Myocyte (in vitro differentiated cells): ENCODE measurements around the gene NOTCH2NLA. TPM values are rescaled to one million over a fixed set of nuclear protein-coding genes. Genes with fewer than 3 reads are reported as not detected.
"Not testable (repeated sequence)": the region's sequence is repeated elsewhere in the genome, so short reads cannot be mapped to it uniquely, and the experiment has no call there.

Experiments
- DNase-seq: peaks from one replicate; pipeline ENCODE4 v3.0.0-alpha.2; 2012; ENCODE audit warnings: low read depth
- polyA plus RNA-seq: library from polyadenylated mRNA; unstranded; fragments of >200 nt; gene quantifications from one replicate; pipeline ENCODE4 v1.2.1, GENCODE V29; 2012; ENCODE audit warnings: missing spikeins
- total RNA-seq: library from RNA; depleted of rRNA; stranded (reverse); fragments of >200 nt; gene quantifications from 2 replicates; pipeline ENCODE4 v1.2.3, GENCODE V29; 2014

Gene NOTCH2NLA
- 43.2 and 56.2 TPM in 2 replicates for total RNA-seq
- polyA plus RNA-seq, result 28.7 TPM

GRCh38 chr1:146228710-146229477, at the start of gene NOTCH2NLA:
Gene NOTCH2NLA (minus strand): TSS chr1:146229021. CDS start chr1:146189337, 39,684 bp downstream.
- DNase-seq, result not testable (repeated sequence)

GRCh38 chr1:146278346-146278745, 49.5 kb upstream of the NOTCH2NLA start:
- not testable (repeated sequence) for DNase-seq

GRCh38 chr1:146277087-146277486, 48.3 kb upstream of the NOTCH2NLA start:
- DNase-seq, result not testable (repeated sequence)

- DNase-seq, result not testable (repeated sequence)
These were observed 45.3 kb upstream of the NOTCH2NLA start for GRCh38 chr1:146274083-146274482.

GRCh38 chr1:146273194-146273593, 44.4 kb upstream of the NOTCH2NLA start:
- not testable (repeated sequence) for DNase-seq

- DNase-seq, result not testable (repeated sequence)
These were observed 43.9 kb upstream of the NOTCH2NLA start for GRCh38 chr1:146272734-146273133.

- DNase-seq, result not testable (repeated sequence)
These were observed 43.2 kb upstream of the NOTCH2NLA start for GRCh38 chr1:146271977-146272376.

- DNase-seq, result not testable (repeated sequence)
These were observed 41.3 kb upstream of the NOTCH2NLA start for GRCh38 chr1:146270129-146270528.

GRCh38 chr1:146266179-146266748, 37.4 kb upstream of the NOTCH2NLA start:
- DNase-seq, result not testable (repeated sequence)

- not testable (repeated sequence) for DNase-seq
These were observed 35.9 kb upstream of the NOTCH2NLA start for GRCh38 chr1:146264761-146265160.

- DNase-seq, result not testable (repeated sequence)
These were observed 31.3 kb upstream of the NOTCH2NLA start for GRCh38 chr1:146260006-146260730.

- not testable (repeated sequence) for DNase-seq
These were observed 29.3 kb upstream of the NOTCH2NLA start for GRCh38 chr1:146257992-146258552.

- DNase-seq, result not testable (repeated sequence)
These were observed 25.9 kb upstream of the NOTCH2NLA start for GRCh38 chr1:146254569-146255197.

- DNase-seq, result not testable (repeated sequence)
These were observed 24.5 kb upstream of the NOTCH2NLA start for GRCh38 chr1:146253249-146253855.

- not testable (repeated sequence) for DNase-seq
These were observed 22.7 kb upstream of the NOTCH2NLA start for GRCh38 chr1:146251523-146251922.

- not testable (repeated sequence) for DNase-seq
These were observed 19.8 kb upstream of the NOTCH2NLA start for GRCh38 chr1:146248643-146249042.

- not testable (repeated sequence) for DNase-seq
These were observed 7.8 kb upstream of the NOTCH2NLA start for GRCh38 chr1:146236626-146237025.

- not testable (repeated sequence) for DNase-seq
These were observed 7.3 kb upstream of the NOTCH2NLA start for GRCh38 chr1:146236026-146236601.

- not testable (repeated sequence) for DNase-seq
These were observed 608 bp downstream of the NOTCH2NLA start for GRCh38 chr1:146228144-146228682.

GRCh38 chr1:146174531-146174930, 54.3 kb downstream of the NOTCH2NLA start:
- DNase-seq, result not testable (repeated sequence)
